GM19025 (cell line): ENCODE results near the gene NTRK3.

Experiments
- ATAC-seq: cut with Tn5 transposase; IDR thresholded peaks from one replicate; pipeline ENCODE4 v1.9.1; 2021; ENCODE audit warnings: mild to moderate bottlenecking, low read depth, moderate library complexity; ENCODE audit not compliant: unreplicated experiment

Gene NTRK3

DNA sequence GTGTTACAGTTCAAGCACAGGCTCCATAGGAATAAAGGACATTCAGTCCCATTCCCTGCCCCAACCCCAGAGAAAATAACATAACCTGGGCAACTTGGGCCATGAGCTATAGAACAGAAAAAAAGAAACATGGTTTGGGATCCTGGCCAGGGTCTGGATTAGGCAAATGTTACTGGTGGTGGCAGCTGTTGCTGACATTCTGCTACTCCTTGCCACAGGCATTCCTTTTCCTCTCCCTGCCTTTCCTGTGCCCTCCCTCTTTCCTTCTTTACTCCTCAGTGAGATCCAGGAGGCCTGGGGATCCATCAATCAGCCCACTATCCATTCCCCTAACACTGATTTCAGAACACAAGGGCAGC lies 129.1 kb downstream of the NTRK3 start:
- no peak for ATAC-seq

DNA sequence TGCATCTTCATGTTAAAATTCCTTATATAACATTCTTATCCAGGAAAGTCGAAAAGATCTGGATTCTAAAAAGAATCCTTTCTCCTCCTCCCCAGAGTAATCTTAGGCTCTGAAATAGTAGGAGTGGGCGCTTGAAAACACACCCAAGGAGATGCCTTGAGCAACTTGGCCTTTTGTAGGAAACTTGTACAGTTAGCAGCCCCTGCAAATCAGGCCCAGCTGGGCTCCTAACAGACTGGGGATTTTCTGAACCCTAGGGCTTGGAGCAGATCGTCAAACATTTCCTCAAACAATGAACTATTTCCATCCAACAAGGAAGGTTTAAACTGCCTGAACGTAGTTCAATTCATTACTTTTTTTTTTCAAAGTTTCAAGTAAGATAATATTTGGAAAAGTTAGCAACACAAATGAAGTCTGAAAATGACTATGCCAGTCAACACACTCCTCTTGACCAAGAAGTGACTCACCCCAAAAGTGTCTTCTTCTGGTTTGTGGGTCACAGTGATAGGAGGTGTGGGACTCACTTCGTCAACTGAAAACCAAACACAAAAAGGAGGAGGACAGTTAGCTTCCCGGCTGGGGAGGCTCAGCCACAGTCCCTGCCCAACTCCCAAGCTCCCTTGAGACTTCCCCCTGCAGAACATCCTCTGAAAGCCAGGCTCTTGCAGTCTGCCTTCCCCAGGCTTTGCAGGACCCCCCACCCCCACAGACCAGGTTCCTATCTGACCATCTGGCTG lies 129.7 kb downstream of the NTRK3 start:
- ATAC-seq, result no peak

DNA sequence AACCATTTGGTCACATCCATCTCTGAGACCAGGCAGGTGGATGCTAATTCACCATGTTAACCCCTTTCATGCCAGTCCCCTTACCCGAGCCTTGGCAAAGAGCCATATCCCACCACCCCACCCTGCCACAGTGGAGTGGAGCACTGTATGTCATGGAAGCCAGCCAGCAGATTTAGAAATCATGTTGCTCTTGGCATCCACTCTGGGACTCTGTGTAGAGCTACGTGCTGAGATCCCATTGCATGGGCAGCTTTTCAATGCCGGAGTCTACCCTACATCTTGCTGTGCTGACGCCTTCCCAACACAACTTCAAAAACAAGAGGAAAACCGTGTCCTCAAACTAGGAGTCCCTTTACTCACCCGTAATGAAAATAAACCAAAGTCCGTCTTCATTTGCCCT lies 131.0 kb downstream of the NTRK3 start:
- no peak for ATAC-seq

DNA sequence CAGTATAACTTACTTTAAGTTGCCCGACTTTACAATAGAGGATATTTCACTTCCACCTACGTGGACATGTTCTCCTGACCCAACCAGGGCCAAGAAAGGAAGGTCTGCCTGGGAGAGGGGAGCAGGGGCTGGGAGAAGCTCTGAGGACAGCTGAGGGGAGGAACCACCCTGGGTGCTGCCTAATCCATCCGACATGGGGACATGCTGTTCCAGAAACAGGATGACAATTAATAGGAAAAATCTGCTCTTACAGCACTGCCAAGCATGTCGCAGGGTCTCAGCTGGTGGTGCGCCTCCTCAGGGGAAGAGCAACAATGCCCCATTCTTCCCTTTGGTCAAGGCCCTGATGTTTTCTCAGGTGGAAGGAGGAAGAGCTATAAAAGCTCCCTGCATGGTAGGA lies 132.3 kb downstream of the NTRK3 start:
- ATAC-seq, result no peak

DNA sequence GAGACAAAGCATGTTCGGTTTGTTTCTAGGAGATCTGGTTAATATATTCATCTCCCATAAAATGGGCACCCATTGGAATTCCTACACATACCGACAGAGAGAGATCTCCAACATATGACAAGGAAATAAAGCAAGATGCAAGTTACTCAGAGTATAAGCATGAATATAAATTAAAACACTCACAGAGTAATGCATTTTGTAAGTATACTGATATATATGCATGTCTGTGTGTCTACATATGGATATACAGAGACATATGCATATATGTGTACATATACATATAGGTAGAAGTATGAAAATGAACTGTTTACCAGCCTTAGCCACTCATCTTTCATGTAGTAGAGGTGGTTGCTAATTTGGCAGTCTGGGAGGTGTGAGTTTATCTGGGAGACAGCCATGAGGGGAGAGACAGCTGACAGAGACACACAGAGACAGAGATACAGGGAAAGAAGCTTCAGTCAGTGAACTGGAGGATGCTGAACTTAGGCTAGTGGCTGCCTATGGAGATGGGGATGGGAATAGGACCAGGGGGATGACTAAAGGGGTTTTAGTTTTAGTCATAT lies 134.5 kb downstream of the NTRK3 start:
- no peak for ATAC-seq

DNA sequence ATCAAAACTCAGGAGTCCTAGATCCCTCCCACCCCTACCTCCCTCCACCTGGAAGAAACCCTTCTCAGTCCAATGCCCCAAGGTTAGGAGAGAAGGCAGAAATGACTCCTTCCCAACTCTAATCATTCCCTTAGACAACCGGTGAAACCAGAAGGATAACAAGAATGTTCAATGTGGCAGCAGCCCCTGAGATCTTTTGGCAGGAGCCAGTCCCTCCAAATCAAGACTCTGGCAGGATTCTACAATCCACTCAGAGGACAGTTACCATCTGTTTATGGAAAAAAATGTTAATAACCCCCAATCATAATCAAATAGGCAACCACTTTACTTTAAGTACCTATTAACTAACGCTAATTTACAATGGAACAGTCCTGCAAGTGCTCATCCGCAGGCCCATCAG lies 136.5 kb downstream of the NTRK3 start:
- ATAC-seq, result no peak

DNA sequence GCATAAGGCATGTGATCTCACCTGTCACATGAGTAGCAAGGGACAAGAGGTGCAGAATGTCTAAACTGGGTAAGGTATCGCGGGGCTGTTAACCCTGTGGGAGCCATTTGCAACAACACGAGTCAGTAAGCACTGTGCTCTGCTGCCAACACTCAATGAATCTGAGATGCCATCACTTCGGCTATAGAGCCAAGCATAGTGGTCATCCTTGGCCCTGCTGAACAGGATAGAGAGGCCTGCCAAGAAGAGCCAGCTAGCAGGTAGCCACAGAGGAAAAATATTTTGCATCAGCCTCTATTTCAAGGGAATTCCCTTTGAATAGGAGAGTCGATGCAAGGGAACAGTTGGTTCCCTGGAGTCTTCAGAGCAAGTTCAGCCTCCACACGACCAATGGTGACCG lies 137.8 kb downstream of the NTRK3 start:
- ATAC-seq, result no peak

DNA sequence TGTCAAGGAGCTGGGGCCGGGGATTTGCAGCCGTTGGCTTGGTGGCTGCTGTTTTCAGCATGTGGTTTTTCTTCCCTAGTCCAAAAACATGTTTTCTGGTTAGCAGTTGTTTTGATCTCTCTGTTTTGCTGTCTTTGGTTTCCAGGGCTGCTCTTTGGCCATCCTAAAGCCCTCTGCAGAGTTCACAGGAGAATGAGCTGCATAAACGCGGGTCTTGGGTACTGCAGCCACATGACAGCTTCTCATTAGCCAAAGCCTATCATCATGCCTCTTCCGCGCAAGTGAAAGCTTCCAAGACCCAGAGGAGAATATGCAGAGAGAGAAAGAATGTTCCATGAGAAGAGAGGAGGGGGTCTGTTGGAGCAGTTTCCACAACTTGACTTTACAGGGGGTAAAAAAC lies 138.5 kb downstream of the NTRK3 start:
- ATAC-seq, result no peak

DNA sequence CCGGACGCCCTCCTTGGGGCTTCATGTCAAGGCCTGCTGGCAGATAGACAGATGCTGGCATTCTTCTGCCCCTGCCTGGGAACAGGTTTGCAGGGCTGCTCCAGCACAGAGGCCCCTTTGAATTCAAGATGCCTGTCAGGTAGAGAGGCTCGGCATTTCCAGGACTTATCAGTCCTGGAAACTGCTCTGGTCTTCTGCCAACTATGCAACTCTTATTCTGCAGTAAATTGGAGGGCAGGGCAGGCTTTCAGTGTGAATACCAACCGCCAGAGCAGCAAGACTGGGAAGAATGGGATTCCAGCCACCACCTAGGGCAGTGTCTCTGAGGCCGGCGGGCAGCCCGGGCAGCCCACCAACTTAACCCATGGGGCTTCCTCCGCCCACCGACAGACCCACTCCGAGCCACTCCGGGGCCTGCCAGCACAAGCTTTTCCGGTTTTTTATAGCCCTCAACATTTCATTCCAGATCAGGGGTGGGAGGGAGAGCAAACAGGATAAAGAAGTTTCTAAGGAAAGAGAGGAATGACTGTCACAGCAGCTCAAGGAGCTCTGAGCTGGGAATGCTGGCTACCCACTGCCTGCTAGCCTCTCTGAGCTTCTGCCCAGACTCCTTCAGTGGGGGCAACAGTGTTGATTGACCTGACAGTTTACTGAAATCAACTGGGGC lies 140.9 kb downstream of the NTRK3 start:
- ATAC-seq, result no peak

DNA sequence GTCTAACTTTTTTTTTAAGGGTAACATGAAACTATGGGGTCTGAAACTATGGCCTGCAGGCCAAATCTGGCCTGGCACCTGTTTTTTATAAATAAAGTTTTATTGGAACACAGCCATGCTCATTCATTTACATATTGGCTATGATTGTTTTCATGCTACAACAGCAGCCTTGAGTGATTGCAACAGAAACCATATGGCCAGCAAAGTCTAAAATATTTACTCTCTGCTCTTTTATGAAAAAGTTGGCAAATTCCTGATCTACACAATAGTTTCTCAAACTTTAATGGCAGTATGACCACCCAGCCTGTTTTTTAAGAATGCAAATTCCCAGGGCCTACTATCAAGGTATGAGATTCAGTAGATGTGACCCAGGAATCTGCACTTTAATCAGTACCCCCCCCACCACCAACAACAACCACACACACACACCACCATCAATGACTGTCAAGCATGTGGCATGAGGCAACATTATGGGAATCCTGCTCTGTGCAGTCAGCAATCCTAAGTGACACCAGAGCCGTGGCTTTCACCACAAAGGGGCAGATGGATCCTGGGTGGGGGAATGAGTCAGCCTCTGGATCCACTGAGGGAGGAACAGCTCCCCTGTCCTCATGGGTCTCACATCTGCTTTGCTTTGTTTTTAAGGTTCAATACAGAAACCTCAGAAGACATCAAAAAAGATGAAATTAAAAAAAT lies 142.8 kb downstream of the NTRK3 start:
- no peak for ATAC-seq

DNA sequence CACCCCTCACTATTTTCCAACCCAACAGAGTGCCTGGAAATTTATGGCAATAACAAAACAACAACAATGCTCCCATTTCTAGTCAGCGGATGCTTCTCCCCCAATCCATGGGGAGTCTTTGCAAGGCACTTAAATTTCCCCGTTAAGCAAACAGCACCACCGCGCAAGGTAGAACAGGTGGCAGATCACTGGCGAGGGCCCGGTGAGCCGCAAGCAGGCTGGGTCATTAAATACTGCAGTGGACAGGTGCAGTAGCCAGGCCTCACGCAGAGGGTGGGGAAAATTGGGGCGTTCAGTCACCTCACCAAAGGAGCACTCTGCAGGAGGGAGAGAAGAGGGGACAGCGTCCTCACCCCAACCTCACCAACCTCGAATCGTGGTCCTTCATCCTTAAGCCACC lies 147.5 kb downstream of the NTRK3 start:
- no peak for ATAC-seq

DNA sequence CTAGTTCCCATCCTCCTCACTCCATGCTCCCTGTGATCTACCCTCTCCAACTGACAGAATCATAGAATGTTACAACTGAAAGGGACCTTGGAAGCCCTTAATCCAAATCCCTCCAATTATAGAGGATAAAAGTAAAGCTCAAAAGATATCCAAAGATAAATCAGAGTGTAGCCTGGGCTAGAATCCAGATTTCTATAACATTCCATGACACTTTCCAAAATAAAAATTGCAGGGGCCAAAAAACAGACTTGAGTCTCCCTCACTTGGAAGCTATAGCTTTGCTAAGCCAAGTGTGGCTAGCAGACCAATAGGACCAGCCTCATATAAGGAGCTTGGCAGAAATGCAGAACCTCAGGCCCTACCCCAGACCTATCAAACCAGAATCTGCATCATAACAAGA lies 148.1 kb downstream of the NTRK3 start:
- ATAC-seq, result no peak

DNA sequence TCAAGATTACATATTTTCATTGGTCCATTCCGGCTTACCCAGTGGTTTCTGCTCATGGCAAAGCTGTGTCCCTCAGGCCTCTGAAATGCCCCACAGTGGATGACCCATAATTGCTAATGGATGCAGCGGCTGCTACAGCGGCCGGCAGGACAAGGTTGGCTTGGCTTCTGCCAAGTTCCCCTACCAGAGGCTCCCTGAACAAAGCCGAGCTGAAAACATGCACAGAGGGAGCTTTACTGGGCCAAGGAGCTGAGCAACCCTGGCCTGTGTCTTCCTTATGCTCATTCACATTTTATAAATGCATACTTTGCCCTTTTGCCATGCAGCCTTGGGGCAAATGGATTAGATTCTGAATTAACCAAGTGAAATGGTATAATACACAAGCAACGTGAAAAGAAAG lies 150.5 kb downstream of the NTRK3 start:
- no peak for ATAC-seq

DNA sequence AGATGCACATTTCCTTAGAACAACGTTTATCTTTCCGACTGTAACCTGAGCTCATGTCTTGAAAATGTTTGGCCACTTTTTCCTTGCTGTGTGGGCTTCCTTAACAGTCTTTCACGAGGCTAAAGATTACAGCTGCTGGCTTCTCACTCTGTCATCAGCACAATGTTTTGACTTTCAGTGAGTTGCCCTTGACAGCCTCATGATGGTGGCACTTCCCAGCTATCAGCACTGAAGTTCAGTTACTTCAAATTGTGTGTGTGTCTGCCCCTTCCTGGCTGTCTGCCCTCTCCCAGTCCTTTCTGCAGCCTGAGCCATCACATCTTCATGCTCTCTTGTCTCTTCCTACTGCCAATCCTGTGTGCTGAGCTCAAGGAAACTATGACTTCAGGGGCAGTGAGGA lies 152.2 kb downstream of the NTRK3 start:
- ATAC-seq, result no peak

DNA sequence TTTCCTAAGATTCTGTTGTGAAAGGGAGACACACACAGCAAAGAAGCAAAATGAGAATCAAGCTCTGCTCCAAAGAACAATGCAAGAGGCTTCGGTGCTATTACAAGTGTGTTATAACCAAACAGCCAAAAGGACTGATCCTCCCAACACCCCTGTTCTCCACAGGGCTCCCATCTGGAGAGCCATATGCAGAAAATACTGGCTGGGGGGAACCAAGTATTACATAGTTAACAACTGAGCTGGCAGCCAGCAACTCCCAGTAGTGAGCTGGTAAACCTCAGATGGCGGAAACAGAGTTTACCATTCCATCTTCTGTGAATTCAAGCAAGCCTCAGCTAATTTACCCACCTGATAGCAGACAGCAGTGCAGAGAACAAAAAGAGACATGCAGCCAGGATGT lies 156.4 kb downstream of the NTRK3 start:
- ATAC-seq, result no peak

DNA sequence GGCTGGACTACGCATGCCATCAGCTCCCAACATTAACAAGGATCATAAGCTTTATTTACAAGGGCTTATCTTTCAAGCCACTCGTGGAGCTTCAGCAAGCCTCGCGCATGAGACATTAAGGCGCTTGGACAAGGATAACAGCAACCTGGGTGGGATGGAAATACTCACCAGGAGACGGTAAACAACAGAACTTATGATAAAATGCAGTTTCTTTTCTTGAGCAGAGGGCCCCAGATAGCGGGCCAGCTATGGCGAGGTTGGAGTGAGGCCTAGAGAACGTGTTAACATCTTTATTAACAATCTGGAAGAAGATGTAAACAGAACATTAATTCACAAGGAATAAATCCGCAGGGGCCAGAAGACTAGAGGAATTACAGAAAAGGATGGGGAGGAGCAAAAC lies 158.2 kb downstream of the NTRK3 start:
- ATAC-seq, result no peak

DNA sequence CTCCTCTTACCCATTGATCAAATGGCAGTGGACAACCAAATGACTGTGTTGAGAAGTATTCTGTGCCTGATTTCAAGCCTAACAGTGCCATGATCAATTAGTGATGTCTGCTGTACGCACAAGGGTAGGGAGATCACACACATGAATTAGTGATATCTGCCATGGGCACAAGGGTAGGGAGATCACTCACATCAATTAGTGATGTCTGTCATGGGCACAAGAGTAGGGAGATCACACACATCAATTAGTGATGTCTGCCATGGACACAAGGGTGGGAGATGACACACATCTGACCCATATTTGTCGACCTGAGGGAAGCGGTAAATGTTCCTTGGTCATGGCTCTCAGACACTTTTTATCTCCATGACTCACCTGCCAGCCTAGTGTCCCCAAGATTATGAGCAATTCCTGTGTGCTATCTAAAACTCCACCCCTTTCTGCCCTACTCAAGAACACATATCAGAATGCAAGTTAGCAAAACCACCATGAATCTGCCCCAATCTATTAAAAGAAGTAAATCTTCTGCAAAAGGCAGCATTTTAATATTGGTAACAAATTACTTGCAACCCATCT lies 165.0 kb downstream of the NTRK3 start:
- no peak for ATAC-seq

DNA sequence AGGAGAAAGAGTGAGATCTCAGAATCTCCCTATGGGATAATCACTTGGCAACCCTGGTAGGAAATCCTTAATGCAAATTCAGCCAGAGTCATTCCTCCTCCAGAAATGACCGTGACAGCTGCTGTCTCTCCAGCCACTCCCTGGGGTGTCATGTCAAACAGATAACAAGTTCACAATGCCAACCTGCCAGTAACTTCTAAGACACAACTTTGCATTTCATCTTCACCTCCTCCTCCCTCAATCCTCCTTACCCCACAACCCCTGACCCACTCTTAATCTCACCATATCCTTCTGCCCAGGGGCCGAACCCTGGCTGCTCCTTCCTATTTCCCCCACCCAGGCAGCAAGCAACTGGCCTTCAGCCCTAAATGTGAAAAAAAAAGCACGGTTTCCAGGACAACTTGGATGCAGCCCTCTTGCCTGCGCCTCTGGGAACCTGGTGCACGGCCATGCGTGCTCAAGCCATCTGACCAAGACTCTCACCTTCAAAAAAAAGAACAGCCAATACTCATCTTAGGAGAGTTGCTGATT lies 166.0 kb downstream of the NTRK3 start:
- no peak for ATAC-seq

DNA sequence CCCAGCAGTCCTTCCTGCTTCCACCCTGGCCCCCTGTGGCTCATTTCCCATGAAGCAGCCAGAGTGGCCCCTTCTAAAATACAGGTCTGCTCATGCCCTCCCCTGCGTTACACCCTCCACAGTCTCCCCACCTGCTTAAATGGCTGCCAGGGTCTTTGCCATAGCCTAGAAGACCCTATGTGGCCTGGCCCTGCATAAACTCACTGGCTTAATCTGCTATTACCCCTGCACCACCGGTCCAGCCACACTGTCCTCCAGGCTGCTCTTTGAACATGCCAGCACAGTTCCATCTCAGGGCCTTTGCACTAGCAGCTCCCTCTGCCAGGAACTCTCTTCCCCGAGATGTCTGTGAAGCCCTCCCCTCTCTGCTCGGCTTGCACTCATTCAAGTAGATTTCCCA lies 166.8 kb downstream of the NTRK3 start:
- ATAC-seq, result no peak

DNA sequence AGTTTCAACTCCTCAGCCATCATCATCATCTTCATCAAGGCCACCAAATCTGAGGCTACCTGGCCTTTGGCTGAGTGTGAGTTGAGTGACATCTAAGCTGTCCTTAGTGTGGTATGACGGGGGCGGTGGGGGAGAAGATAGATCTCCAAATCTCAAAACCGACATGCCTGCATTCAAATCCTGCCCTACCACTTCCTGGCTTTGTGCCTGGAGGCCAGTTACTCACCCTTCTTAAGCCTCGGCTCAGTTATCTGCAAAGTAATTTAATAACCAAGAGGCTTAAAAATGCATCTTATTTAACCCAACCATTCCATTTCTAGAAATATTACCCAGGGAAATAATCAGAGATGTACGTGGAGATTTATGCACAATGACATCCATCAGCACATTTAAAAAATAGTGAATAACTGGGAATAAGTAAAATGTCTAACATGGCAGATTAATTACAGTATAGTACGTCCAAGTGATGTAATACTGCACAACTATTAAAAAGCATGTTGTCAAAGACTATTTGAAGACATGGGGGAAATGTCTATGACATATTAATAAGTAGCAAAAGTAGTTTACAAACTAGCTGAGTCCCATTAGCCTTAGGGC lies 167.4 kb downstream of the NTRK3 start:
- ATAC-seq, result no peak
